Upper lobe of left lung (tissue), 4 donors: ENCODE measurements around the gene ZCWPW1.

Experiments used
- EP300 ChIP-seq, 4 donors: sonication (generic); formaldehyde crosslinking; IDR thresholded peaks; one replicate each; pipeline ENCODE4 v1.5.1; 2017; ENCODE audit warnings: antibody characterized with exemption in 4 of 4, control low read depth in 2 of 4
- POLR2A ChIP-seq, 4 donors: fragments of 450-650 bp; IDR thresholded peaks; one replicate each; pipeline ENCODE4 v1.5.1; 2016 to 2017; ENCODE audit warnings: antibody characterized with exemption in 4 of 4, mild to moderate bottlenecking in 2 of 4
- POLR2AphosphoS5 ChIP-seq, 2 donors: sonication (generic); formaldehyde crosslinking; IDR thresholded peaks; one replicate each; pipeline ENCODE4 v1.5.1; 2017; ENCODE audit warnings: antibody characterized with exemption in 2 of 2
- TF ChIP-seq, protein P1 (sequence below), 6 experiments: fragments of 450-650 bp in 4 of 6; fragments of 200-600 bp in 2 of 6; sonication (generic) in 2 of 6; IDR thresholded peaks; one replicate each; pipeline ENCODE4 v1.5.1; 2016 to 2019; ENCODE audit warnings: antibody characterized with exemption in 6 of 6

DNA sequence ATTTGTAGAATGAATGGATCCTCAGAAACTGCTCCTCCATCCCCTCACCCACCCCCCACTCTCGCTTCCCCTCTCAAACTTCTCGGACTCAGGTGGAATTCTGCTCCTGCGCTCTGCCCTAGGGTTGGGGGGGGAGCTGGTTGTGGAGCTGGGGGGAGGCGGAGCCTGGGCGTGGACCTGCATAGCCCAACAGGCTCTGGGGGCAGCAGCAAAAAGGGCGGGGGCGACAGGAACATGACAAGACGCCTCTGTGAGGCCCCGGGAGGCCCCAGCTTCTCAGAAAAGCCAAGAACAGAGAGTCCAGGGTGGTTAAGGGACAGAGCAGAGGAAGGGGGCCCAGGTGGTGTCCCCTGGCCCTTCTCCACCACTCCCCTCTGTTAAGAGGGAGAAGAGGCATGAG is 47.0 kb upstream of the ZCWPW1 start:
- TF ChIP-seq POLR2AphosphoS5 (IDR thresholded peaks at IDR 0.05) (no peak), POLR2A (IDR thresholded peaks at IDR 0.05) (no peak), EP300 (IDR thresholded peaks at IDR 0.05) (no peak)
- TF ChIP-seq, protein P1, sequence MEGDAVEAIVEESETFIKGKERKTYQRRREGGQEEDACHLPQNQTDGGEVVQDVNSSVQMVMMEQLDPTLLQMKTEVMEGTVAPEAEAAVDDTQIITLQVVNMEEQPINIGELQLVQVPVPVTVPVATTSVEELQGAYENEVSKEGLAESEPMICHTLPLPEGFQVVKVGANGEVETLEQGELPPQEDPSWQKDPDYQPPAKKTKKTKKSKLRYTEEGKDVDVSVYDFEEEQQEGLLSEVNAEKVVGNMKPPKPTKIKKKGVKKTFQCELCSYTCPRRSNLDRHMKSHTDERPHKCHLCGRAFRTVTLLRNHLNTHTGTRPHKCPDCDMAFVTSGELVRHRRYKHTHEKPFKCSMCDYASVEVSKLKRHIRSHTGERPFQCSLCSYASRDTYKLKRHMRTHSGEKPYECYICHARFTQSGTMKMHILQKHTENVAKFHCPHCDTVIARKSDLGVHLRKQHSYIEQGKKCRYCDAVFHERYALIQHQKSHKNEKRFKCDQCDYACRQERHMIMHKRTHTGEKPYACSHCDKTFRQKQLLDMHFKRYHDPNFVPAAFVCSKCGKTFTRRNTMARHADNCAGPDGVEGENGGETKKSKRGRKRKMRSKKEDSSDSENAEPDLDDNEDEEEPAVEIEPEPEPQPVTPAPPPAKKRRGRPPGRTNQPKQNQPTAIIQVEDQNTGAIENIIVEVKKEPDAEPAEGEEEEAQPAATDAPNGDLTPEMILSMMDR (IDR thresholded peaks at IDR 0.05) = no peak
